Inflammatory macrophage treated with lipopolysaccharide for 1 hour (primary cell): ENCODE results near the gene ADNP2.

Experiments used
- DNase-seq, 2 donors: peaks; one replicate each; pipeline ENCODE4 v3.0.0-alpha.2; 2020 to 2022

Gene ADNP2

GRCh38 chr18:80175451-80176204 is 66.6 kb downstream of the ADNP2 start:
- no peak for DNase-seq

GRCh38 chr18:80176334-80177073 is 67.4 kb downstream of the ADNP2 start:
- DNase-seq = no peak

GRCh38 chr18:80177128-80177527 is 68.1 kb downstream of the ADNP2 start:
- no peak for DNase-seq

- DNase-seq = no peak
These were observed 70.1 kb downstream of the ADNP2 start for GRCh38 chr18:80178935-80179818.

DNA sequence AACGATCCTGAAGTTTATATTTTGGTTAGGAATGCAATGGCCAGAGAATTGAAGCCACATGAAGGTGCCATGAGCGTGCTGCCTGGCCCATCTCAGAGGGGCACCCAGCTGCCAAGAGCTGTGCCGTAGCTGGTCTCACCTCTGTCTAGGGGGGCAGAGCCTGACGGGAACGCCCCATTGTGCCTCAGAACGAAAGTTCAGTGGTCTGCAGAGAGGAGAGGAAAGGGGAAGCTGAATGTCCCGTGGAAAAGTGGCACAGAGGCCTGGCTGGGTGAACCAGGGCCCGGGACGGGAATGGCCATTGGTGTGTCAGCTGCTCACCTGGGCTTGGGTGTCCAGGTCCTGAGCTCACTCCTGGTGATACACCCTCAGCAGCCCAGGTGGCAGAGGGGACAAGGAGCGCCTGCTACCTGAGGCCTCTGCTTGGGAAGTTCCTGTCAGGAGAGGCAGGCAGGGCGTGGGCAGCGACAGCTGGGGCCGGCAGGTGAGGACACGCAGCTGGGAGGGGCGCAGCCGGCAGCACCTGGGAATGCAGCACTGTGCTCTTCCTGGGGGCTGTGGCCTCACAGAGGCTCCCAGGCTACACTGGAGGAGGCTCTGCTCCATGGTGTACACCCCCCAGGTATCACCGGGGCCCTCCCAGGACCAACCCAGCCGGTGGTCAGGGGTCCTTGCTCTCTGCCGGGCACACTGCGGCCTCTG is 70.9 kb downstream of the ADNP2 start:
- DNase-seq = no peak

DNA sequence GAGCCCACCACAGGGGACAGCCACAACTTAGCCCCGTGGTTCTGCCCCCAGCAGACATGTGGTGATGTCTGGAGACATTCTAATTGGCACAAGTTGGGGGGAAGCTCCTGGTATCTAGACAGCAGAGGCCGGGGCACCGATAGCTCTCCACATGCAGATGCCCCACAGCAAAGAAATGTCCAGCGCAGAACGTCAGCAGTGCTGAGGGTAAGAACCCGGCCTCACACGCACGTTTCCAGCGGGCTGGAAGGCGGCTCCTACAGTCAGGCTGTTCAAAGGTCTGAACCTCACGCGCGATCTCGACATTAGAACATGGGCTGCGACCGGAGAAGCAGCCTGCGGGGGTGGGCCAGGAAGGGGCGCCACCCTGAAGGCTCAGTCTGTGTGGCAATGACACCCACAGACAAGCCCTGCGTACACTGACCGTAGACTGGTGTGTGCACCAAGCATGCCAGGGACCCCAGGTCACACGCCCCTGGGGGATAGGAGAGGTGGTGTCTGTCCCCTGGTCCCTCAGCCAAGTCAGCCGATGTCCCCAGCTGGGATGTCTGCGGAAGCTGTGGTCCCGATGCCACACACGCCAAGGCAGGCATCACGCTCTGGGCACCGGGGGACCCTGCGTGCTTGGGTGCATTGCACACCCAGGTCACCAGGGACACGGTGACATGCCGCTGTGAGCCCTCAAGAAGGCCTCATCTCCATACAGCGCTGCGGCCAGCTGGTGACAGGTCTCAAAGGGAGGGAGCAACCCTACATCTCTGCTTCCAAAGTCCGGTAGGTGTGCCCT is 71.9 kb downstream of the ADNP2 start:
- DNase-seq = no peak

DNA sequence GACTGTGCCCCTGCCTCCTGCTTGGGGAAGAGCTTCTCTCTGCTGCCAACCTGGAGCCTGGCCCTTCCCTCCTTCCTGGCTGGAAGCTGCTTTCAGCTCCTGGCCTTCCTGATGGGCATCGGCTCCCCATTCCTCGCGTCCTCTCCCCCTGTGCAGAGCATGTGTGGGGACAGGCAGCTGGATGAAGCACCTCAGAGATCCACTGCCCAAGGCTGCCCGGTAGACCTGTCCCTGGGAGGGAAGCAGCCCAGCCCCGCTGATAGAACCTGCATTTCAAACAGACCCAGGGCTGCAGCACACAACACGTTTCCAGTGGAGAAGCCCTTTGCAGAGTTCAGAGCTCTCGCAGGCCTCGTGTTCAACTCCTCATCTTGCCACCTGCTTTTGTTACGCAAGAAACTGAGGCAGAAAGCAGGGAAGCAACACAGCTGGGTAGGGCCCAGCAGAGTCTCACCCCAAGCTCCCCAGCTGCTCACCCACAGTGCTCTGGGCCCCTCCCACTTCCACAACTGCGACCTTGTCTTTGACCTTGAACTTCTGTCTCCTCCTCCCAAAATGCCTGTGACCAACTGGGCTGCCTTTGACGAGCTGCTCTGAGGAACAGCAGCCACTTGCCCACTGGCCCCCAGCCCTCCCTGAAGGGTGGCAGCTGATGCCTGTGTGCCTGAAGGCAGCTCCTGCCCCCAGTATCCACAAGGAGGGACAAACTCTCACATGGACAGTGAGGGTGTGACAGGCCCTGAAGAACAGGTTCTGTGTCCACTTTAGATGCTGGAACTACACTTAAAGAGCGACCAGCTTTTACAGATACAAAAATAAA is 72.8 kb downstream of the ADNP2 start:
- no peak for DNase-seq

GRCh38 chr18:80182855-80183254 is 73.8 kb downstream of the ADNP2 start:
- no peak for DNase-seq

GRCh38 chr18:80183273-80184050 is 74.4 kb downstream of the ADNP2 start:
- no peak for DNase-seq

DNA sequence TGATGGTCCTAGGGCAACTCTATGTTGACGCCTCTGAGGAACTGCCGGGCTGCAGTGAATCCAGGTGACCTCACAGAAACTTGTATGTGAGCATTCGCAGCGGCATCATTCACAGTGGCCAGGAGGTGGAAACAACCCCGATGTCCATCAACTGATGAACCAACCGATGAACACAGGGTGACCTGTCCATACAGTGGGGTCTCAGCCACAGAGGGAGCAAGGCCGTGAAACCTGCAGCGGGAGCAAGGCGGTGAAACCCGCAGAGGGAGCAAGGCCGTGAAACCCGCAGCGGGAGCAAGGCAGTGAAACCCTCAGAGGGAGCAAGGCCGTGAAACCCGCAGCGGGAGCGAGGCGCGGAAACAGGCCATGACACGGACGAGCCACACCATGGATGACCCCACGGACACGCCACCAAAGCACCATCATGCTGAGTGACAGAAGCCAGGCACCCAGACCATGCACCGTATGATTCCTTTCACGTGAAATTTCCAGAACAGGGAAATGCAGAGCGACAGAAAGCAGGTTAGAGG is 75.2 kb downstream of the ADNP2 start:
- no peak for DNase-seq

DNA sequence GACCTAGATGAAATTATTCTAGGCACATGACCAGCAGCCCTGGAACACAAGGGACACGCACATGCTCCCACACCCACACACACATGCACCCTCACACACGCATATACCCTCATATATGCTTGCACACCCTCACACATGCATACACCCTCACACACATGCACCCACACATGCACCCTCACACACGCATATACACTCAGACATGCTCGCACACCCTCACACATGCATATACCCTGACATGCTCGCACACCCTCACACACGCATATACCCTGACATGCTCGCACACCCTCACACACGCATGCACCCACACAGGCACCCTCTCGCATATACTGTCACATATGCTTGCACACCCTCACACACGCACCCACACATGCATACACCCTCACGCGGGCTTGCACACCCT is 76.5 kb downstream of the ADNP2 start:
- DNase-seq = no peak

GRCh38 chr18:80187956-80188642 is 79.0 kb downstream of the ADNP2 start:
- no peak for DNase-seq

DNA sequence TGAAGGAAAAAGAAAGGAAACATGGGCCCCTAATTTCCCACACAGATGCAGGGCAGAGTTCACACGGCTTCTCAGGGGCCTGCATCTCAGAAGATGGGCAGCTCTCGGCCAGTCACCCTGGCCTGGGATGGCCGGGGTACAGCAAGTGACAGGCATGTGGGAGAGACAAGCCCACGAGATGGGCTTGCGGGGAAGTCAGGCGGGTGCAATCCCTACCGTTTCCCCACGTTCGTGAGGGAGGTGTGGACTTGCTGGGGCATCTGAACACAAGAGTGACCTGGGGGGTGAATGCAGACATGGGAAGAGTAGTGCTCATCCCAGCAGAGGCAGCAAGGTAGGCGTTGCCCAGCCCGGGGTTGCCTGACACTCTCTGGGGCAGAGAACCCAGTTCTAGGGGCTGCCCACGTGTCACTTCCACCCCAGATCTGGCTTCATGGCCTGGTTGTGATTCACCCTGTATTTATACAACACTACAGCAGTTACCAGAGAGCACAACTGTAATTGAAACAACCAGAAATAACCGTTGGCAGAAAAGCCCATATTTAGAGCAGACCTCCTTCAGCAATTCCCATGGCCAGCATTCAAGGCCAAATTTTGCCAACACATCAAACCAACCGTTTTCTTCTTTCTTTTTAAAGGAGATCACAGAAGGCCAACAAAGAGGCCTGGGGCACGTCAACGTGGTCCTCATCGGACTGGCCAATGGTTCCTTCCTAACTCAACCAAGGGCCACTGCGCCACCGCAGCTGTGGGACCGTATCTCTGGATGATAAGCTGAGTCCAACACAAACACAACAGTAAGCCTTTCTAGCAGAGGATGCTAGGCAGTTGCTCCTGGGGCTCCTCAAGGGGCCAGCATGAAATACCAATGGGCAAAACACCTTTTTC is 79.8 kb downstream of the ADNP2 start:
- no peak for DNase-seq

DNA sequence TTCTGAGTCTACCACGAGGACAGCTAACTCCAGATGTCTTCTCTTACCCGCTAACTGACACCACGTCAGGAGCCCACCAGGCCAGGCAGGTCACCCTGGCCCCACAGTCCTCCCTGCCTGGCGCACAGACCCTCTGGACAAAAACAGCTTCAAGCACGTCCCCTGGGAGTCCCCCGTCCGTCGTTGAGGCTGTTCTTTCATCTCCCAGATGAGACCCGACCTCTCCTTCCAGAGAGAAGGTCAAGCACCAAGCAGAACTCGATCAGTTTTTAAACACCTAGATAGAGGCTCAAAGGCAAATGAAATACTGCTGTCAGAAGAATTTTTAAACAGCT is 80.4 kb downstream of the ADNP2 start:
- DNase-seq = no peak
